ENCODE results near the gene HPN. TPM values are rescaled to one million over a fixed set of nuclear protein-coding genes. Genes with fewer than 3 reads are reported as not detected.

The HPN gene
- total and polyA plus RNA-seq, 2 of the 13 experiments (the other 11 are each of a cell fraction or from before 2014, with no cell fraction given) = 46.7 to 261 TPM

DNA sequence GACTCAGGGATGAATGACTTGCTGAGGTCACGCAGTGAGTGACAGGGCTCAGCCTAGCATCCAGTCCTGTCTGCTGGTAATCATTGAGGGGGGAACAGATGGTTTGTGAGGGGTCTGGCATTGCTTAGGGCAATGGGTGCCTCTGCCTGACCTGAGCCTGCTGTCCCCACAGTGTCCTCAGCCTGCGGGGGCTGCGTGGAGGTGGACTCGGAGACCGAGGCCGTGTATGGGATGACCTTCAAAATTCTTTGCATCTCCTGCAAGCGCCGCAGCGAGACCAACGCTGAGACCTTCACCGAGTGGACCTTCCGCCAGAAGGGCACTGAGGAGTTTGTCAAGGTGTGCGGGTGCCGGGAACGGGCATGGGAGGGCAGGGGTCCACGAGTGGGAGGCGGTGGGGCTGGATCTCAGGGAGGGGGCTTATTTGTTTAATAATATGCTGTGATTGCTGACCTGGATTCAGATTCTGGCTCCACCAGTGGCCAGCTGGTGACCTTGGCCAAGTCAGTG lies 9.1 kb upstream of the HPN start:
- H3K4me1 ChIP-seq (ENCODE audit: insufficient read depth, low read length) = peaks cover 38% of the 10 kb centered on the region
- no peak overlapping the region for H3K9ac ChIP-seq (ENCODE audit: insufficient read depth, low read depth, low read length)
- 93% methylated on average over 17 of the region's 17 CpGs for WGBS (ENCODE audit: low lambda C conversion rate)
- ChIA-PET POLR2A (interaction anchor here (1.7 kb wide), 1 partner anchor 10 kb away, joined by 8 read pairs; the partner anchor contains the start of gene HPN), CTCF (ENCODE audit: low intra/inter-chr PET ratio, low total read pairs) (no interaction called here)
- FAIRE-seq (no peak), DNase-seq (ENCODE audit: low spot score) (no peak), ATAC-seq (no peak)
- intact Hi-C loops (cut with micrococcal nuclease; ENCODE audit: unreplicated experiment) = no loop called here
- no peaks in the 10 kb centered on the region for H3K9me3 ChIP-seq (ENCODE audit: low read length)
- H2AFZ ChIP-seq (ENCODE audit: low read length) = no peak overlapping the region
- no peak overlapping the region for H3K4me3 ChIP-seq (replicated peaks in 1 of 3; ENCODE audit: insufficient read depth in 1 of 3, low read depth in 2 of 3, low read length in 3 of 3)
- BruUV-seq (replicated peaks) = no TSS peak
- H3K27ac ChIP-seq (ENCODE audit: extremely low read length, insufficient read depth, low read length) = no peak overlapping the region
- no peaks in the 10 kb centered on the region for H3K79me2 ChIP-seq (ENCODE audit: insufficient read depth, low read length)
- H3K4me2 ChIP-seq (ENCODE audit: low read depth, low read length) = no peak overlapping the region
- H4K20me1 ChIP-seq (ENCODE audit: insufficient read depth, low read length) = no peaks in the 10 kb centered on the region
- in situ Hi-C loops (cut with HindIII; ENCODE audit: extremely low pct_ligation_motif_present, low pct_unique_long_range_greater_than_20kb) = no loop called here
- peaks cover 0 to 4% of the 10 kb centered on the region in 2 experiments; a peak in 1 of 5 replicates for H3K27me3 ChIP-seq (ENCODE audit: control insufficient read depth in 1 of 2, insufficient read depth in 2 of 2, low read length in 2 of 2)
- TF ChIP-seq ZNF121 (CRISPR knock-in tag; IDR thresholded peaks at IDR 0.05) (no peak), NR2F6 (IDR thresholded peaks at IDR 0.05) (no peak), NR2F6 (CRISPR knock-in tag; IDR thresholded peaks at IDR 0.05) (no peak), ZNF564 (CRISPR knock-in tag; IDR thresholded peaks at IDR 0.05) (no peak), CEBPB (IDR thresholded peaks at IDR 0.05; ENCODE audit: borderline replicate concordance, low read depth, low read length) (no peak)
- TF ChIP-seq, protein P1, sequence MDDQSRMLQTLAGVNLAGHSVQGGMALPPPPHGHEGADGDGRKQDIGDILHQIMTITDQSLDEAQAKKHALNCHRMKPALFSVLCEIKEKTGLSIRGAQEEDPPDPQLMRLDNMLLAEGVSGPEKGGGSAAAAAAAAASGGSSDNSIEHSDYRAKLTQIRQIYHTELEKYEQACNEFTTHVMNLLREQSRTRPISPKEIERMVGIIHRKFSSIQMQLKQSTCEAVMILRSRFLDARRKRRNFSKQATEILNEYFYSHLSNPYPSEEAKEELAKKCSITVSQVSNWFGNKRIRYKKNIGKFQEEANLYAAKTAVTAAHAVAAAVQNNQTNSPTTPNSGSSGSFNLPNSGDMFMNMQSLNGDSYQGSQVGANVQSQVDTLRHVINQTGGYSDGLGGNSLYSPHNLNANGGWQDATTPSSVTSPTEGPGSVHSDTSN (CRISPR knock-in tag; IDR thresholded peaks at IDR 0.05; ENCODE audit: borderline replicate concordance) = no peak
- peaks cover 3 to 17% of the 10 kb centered on the region in 2 experiments; a peak in 2 of 5 replicates for H3K36me3 ChIP-seq (replicated peaks in 1 of 2; ENCODE audit: control insufficient read depth in 1 of 2, insufficient read depth in 2 of 2, low read length in 2 of 2)
